Activated CD8-positive, alpha-beta memory T cell treated with anti-CD3 and anti-CD28 coated beads, Interleukin-2, amount 50 U/mL, for 24 hours (primary cell): Measurements from ENCODE around the gene NCKAP1.

ENCODE experiments used
- DNase-seq: peaks from one replicate; pipeline ENCODE4 v3.0.0-alpha.2; 2020; ENCODE audit errors: extremely low read depth

The NCKAP1 gene

GRCh38 chr2:182949052-182949451, 89.2 kb downstream of the NCKAP1 start:
- DNase-seq = no peak

DNA sequence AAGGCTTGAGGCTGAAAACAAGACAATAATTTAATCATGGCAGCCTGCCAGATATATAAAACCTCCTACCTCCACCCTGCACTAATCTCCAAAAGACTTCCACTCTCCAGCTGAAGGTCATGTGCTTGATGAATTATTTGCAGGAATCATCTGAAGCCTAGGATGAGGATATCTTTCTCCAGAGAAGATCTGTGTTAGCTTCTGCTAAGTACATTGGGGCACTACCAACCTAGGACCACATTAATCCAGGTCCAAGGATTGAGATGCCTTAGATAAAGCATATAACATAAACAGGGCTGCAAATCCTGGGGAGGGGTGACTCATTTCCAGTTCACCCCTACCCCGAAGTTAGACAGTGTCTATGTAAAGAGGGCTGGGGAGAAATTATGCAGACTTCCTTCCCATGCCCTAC, 91.3 kb downstream of the NCKAP1 start:
- no peak for DNase-seq

GRCh38 chr2:182943339-182943738, 94.9 kb downstream of the NCKAP1 start:
- no peak for DNase-seq

DNA sequence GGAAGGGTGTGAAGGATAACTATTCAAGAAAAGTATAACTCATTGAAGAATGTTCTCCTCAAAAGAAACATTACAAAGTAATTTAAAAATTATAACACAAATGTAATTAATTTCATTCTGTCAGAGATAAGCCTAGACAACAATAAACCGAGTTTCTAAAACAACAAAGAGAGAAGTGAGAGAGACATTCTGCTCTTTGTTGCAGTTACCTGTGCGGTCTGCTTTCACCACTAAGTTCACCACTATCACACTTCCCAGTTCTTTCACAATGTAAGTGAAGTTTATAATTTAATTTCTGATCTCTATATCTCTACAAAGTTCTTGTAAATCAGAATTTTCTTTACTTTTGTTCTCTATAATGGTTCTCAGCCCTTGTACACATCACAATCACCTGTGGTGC, 95.5 kb downstream of the NCKAP1 start:
- DNase-seq = no peak

- no peak for DNase-seq
Measured at GRCh38 chr2:182941919-182942318, 96.3 kb downstream of the NCKAP1 start.

DNA sequence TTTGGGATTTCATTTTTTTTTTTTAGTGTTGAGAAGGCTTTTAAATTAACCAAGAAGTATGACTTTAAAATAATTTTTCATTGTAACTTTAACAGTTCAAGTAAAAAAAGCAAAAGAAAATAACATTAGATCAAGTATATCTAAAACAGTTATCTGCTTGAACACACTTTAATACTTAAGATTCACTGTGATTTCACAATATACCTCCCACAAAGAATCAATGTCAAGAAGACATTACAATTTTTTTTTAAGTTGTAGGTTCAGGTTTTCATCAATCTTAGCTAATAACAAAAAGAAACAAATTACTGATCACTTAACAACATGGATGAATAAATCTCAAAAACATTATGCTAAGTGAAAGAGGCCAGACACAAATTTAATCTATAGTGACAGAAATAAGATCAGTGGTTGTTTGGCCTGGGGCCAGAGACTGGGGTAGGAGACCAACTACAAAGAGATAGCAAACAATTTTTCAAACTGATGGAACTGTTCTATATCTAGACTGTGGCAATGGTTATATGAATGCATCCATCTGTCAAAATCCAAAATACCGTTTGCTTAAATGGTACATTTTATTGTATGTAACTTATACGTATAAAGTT, 97.0 kb downstream of the NCKAP1 start:
- DNase-seq = no peak

GRCh38 chr2:182937870-182938269, 100.4 kb downstream of the NCKAP1 start:
- DNase-seq = no peak

GRCh38 chr2:182933629-182934028, 104.6 kb downstream of the NCKAP1 start:
- no peak for DNase-seq

DNA sequence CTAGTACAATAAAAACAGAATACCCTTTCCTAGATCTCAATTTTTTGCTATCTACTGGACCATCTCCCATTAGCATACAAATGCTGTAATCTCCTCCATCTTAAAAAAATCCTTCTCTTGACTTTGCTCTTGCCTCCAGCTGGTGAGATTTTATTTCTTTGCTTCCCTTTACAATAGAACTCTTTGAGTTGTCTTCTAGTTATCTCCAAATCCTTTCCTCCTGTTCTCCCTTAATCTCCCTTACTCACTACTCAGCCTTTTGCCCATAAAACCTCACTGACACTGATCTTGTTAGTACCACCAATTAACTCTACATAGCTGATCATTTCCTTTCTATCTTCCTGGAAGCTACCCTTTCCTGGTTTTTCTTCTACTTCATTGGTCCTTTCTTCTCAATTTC, 108.3 kb downstream of the NCKAP1 start:
- no peak for DNase-seq

DNA sequence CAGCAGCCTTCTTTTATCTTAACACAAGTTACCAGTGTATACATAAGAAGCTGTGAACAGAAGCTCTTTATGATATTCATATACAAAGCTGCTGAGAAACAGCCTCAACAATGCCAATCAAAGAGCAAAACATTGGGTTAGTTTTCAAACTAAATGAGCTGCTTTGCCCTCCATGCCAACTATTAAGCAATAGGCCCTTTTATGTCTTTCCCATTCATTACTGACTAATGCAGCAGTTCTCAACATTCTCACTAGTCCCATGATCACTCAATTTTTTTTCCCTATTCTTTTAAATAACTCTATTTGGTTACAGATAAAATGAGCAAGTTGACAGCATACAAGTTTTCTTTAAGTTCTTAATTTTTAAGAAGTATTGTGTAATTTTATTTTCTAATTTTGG, 114.0 kb downstream of the NCKAP1 start:
- no peak for DNase-seq

GRCh38 chr2:182921234-182921633, 117.0 kb downstream of the NCKAP1 start:
- no peak for DNase-seq

- no peak for DNase-seq
Measured at GRCh38 chr2:182920631-182921056, 117.6 kb downstream of the NCKAP1 start.

GRCh38 chr2:182920089-182920488, 118.2 kb downstream of the NCKAP1 start:
- no peak for DNase-seq

- DNase-seq = no peak
Measured at GRCh38 chr2:182918961-182919652, 119.2 kb downstream of the NCKAP1 start.

DNA sequence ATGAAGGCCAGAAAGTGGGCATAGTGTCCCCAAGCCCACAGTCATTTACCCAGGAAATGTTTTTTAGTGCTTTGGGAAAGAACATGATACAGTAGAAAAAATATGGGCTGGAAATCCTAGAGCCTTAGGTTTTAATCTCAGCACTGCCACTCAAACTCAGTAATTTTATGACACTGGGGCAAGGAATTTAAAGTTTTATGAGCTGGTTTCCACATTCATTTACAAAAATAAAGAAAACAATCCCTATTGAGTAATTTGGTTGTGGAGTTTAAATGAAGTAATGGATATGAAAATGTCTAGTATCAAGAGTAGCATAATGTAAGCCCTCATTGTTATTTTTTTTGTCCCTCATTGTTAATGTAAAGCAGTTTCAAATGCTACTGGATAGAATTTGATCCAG, 120.3 kb downstream of the NCKAP1 start:
- DNase-seq = no peak

- DNase-seq = no peak
Measured at GRCh38 chr2:182916417-182916816, 121.8 kb downstream of the NCKAP1 start.

DNA sequence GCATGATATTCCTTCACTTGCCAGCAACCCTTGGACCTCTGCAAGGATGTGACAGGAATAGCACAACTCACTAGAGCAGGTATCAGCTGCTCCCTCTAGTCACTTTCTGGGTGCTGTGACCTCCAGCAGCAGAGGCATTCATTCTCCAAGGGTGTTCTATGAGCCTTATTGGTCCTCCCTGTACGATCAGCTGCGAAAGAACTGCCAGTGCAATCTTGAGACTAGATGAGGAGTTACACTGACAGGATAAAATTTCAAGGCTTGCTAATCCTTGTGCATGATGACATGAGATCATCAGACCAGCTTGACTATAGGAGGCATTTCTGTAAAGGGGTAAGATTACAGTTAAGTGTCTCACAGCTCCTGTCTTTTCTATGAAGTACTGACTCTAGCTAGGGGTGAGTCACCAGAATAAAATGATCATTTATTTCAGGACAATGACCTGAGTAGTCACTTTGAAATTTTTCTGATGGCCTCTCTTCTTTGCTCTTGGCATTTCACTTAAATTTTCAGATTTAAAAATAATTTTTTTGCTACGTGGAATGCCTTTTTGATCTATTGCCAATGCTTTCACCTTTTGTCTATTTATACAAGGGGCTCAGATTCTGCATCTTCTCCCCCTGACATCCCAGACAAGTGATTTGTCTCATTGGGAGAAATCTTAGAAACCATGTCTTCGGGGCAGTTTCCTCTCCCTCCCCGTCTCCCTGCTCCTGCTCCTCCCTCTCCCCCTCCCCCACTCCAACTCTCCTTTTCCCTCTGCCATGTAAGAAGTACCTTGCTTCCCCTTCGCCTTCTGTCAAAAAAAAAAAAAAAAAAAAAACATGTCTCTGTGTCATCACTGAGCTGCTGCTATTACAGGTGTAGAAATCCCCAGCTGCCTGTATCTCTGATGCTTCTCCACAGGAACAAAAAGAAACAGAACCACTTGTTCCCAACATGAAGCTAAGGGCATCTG, 122.6 kb downstream of the NCKAP1 start:
- DNase-seq = no peak

- DNase-seq = no peak
Measured at GRCh38 chr2:182914852-182915251, 123.4 kb downstream of the NCKAP1 start.

DNA sequence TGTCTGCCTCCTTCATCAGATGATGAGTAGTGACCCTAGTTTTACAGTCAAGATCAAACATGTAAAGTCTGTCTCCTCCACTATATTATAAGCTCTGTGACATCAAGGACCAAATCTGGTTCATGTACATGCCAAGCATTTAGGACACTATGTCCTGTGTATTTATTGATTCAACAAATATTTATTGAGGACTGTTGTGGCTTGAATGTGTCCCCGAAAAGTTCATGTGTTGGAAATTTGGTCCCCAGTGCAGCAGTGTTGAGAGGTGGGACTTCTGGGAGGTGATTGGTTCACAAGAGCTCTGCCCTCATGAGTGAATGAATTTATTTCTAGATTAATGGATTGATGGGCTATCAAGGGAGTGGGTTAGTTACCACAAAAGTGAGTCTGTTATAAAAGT, 125.2 kb downstream of the NCKAP1 start:
- DNase-seq = no peak

GRCh38 chr2:182912518-182912915, 125.7 kb downstream of the NCKAP1 start:
- DNase-seq = no peak

DNA sequence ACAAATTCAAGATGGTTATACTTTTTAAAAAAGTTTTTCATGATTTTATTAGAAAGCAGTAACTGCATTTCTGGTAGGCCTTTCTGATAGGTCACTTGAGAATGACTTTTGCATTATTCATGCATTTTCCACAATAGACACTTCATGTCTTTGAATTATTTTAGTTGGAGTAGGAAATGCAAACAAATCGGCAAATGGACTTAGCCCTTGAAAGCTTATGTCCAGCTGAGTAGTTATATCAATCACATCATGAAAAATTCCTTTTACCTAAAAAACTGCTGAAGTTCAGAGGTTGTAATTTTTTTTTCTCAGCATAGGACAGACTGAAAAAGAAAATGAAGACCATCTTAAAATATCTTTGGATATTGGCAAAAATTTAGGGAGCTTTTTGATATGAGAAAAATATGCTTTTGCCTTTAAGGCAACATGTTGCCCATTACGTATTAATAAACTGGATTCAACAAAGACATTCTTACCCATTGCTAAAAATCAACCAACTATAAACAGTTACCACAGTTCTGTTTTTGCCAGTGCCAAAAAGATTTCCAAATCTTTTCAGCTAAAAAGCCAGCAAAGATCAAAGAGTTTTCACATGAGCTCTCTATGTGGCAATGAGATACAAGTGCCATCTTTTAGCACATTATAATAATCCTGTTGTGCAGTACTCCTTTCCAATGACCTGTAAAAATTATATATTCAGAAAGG, 126.3 kb downstream of the NCKAP1 start:
- no peak for DNase-seq

DNA sequence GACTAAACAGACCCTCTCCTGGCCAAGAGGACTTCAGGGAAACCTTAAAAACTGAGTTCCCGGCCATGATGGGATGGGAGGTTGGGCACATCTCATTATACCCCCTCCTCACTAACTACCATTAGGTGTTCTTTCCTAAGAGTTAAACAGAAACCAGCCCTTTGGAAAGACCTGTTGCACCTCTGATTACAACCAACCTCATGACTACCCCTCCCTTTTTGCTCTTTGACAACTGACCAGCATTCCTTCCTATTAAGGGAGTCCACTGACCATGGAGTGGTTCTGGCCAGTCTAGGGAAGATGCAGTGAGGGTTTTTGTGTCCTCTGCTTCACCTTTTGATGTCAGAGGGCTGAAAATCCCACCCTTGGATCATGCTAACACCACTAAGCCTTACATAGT, 127.3 kb downstream of the NCKAP1 start:
- DNase-seq = no peak
